Activated CD4-positive, alpha-beta T cell treated with anti-CD3 and anti-CD28 coated beads, Interleukin-2, amount 10 ng/mL, durations not matched to agents 24 days and 14 days (primary cell): ENCODE results near the gene CYTH1. TPM values are rescaled to one million over a fixed set of nuclear protein-coding genes. Genes with fewer than 3 reads are reported as not detected.

Experiments used
- DNase-seq: peaks from one replicate; pipeline ENCODE4 v3.0.0; 2022
- H3K27ac Mint-ChIP-seq: one replicate; pipeline ENCODE4 v1.8.0; 2022; ENCODE audit warnings: mild to moderate bottlenecking, mixed read lengths
- H3K27me3 Mint-ChIP-seq: one replicate; pipeline ENCODE4 v1.8.0; 2022; ENCODE audit warnings: mixed read lengths
- H3K36me3 Mint-ChIP-seq: one replicate; pipeline ENCODE4 v1.8.0; 2022; ENCODE audit warnings: low read depth, mild to moderate bottlenecking, mixed read lengths
- H3K4me1 Mint-ChIP-seq: one replicate; pipeline ENCODE4 v1.8.0; 2021; ENCODE audit warnings: mixed read lengths
- H3K4me3 Mint-ChIP-seq: one replicate; pipeline ENCODE4 v1.8.0; 2022; ENCODE audit warnings: mild to moderate bottlenecking, moderate library complexity, mixed read lengths
- H3K9me3 Mint-ChIP-seq: one replicate; pipeline ENCODE4 v1.8.0; 2021; ENCODE audit warnings: mixed read lengths
- intact Hi-C: fragments of 100-400 bp; cut with micrococcal nuclease; formaldehyde crosslinking; loops from one replicate; pipeline ENCODE4 v1.15.1; 2023
- total RNA-seq: library from RNA; stranded (reverse); gene quantifications from 2 replicates; pipeline ENCODE4 v1.2.3, GENCODE V29; 2022

Gene CYTH1
- total RNA-seq, 1 donor from 2014 or later, result 126 TPM

- intact Hi-C loops, result loop anchor here (5.0 kb wide), 1 partner anchor 38 kb away; no protein-coding TSS in a partner anchor
- peaks cover 28% of the 10 kb centered on the region for H3K36me3 Mint-ChIP-seq
- no peak for DNase-seq
- peaks cover 84% of the 10 kb centered on the region for H3K4me1 Mint-ChIP-seq
- no peaks in the 10 kb centered on the region for H3K9me3 Mint-ChIP-seq
- H3K27ac Mint-ChIP-seq, result peak overlapping the region; percentile 70
- H3K27me3 Mint-ChIP-seq, result no peaks in the 10 kb centered on the region
- H3K4me3 Mint-ChIP-seq, result peak overlapping the region; percentile 18
Measured at GRCh38 chr17:78739331-78739931, 42.6 kb downstream of the CYTH1 start.

GRCh38 chr17:78738698-78739097 lies 43.4 kb downstream of the CYTH1 start:
- H3K4me1 Mint-ChIP-seq, result peaks cover 80% of the 10 kb centered on the region
- intact Hi-C loops, result loop anchor here (5.0 kb wide), 1 partner anchor 39 kb away; no protein-coding TSS in a partner anchor
- H3K9me3 Mint-ChIP-seq, result no peaks in the 10 kb centered on the region
- no peaks in the 10 kb centered on the region for H3K27me3 Mint-ChIP-seq
- H3K36me3 Mint-ChIP-seq, result peaks cover 22% of the 10 kb centered on the region
- H3K27ac Mint-ChIP-seq, result peak overlapping the region; percentile 70
- no peak for DNase-seq
- H3K4me3 Mint-ChIP-seq, result no peak overlapping the region

DNA sequence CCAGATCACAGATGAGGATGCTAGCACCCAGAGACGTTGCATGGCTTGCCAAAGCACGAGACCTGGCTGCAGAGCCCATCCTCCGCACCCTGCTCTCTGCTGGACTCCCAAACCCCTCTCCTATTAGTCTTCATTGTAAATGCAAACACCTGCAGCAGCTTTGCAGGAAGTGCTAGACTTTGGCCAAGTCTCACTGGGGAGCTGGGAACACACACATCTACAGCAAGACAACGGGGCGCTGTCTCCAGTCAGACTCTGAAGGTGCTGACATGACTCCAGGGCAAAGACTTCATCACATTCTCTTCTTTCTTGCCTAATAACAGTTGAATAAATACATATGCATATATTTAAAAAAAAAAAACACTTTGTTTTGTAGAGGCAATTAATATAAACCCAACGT lies 43.8 kb downstream of the CYTH1 start:
- intact Hi-C loops, result loop anchor here (5.0 kb wide), 1 partner anchor 39 kb away; no protein-coding TSS in a partner anchor
- Mint-ChIP-seq H3K9me3 (no peaks in the 10 kb centered on the region), H3K4me1 (peaks cover 81% of the 10 kb centered on the region), H3K4me3 (peak overlapping the region; percentile 88), H3K27ac (peak overlapping the region; percentile 64), H3K27me3 (no peaks in the 10 kb centered on the region), H3K36me3 (peaks cover 19% of the 10 kb centered on the region)
- no peak for DNase-seq

- Mint-ChIP-seq H3K4me1 (peaks cover 80% of the 10 kb centered on the region), H3K4me3 (peak overlapping the region; percentile 88), H3K36me3 (peaks cover 14% of the 10 kb centered on the region), H3K27me3 (no peaks in the 10 kb centered on the region), H3K9me3 (no peaks in the 10 kb centered on the region), H3K27ac (peak overlapping the region; percentile 90)
- DNase-seq, result no peak
- intact Hi-C loops, result loop anchor here (2.0 to 5.0 kb wide), 2 partner anchors 29 to 40 kb away; no protein-coding TSS in a partner anchor
Measured at GRCh38 chr17:78737332-78737731, 44.7 kb downstream of the CYTH1 start.

DNA sequence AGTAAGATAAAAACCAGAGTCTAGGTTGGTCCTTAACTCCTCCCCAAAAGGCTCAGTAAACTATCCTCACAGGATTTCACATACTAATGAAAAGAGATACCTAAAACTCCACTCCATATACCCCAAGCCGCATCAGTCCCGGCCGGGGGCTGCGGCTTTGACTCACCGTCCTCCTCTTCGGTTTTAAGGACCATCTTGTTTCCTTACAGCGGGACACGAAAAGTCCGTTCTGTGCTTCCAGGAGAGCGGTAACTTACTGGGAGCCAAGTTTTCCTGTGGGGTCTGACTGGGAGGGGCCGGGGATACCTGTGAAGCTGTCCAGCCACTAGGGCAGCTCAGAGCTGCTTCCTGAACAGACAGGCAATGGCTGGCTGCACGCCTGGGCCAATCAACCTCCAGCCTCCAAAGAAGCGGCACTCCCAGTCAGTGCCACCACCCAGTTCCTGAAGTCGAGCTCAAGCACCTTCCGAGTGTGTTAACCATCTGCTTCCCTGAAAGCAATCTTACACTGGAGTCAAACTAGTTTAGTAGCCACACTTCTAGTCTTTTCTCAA lies 45.5 kb downstream of the CYTH1 start:
- DNase-seq, result peak; percentile 91
- Mint-ChIP-seq H3K27me3 (no peaks in the 10 kb centered on the region), H3K27ac (peak overlapping the region; percentile 90), H3K9me3 (no peaks in the 10 kb centered on the region), H3K4me3 (peak overlapping the region; percentile 88), H3K36me3 (peaks cover 16% of the 10 kb centered on the region), H3K4me1 (peaks cover 80% of the 10 kb centered on the region)
- intact Hi-C loops, result loop anchor here (1.0 to 5.0 kb wide), 4 partner anchors 9 to 41 kb away; no protein-coding TSS in a partner anchor

DNA sequence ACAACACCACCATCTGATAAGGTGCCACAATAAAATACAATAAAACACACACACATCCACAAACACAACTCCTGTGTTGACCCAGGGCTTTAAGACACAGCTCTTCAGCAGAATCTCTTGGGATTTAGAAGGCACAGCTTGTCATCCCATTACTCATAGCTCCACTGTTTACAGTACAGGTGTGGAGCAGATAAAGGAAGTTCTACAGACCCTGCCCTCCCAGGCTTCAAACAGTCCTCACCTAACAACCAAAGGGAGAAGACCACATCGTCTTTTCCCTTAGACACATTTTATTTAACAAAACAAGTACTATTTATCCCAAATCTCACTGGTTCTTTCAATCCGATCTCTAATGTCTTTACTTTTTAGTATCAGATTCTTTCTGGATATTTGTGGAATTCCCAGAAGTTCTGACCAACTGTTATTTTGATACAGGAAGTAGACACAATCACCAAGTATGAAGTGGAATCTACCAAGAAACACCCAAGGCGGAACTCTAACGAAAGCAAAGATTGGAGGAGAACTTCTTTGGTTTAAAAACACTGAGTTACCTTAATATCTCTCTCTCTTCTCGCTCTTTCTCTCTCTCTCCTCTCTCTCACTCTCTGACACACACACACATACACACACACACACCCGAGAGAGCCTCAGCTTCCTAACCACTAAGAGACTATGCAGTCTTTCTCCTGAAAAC lies 46.1 kb downstream of the CYTH1 start:
- Mint-ChIP-seq H3K27me3 (no peaks in the 10 kb centered on the region), H3K36me3 (peaks cover 17% of the 10 kb centered on the region), H3K27ac (peak overlapping the region; percentile 90), H3K9me3 (no peaks in the 10 kb centered on the region), H3K4me1 (peaks cover 80% of the 10 kb centered on the region), H3K4me3 (peak overlapping the region; percentile 88)
- DNase-seq, result peak; percentile 80
- intact Hi-C loops, result loop anchor here (1.0 to 5.0 kb wide), 5 partner anchors 9 to 41 kb away; no protein-coding TSS in a partner anchor

GRCh38 chr17:78734793-78735641 lies 47.1 kb downstream of the CYTH1 start:
- no peaks in the 10 kb centered on the region for H3K9me3 Mint-ChIP-seq
- no peaks in the 10 kb centered on the region for H3K27me3 Mint-ChIP-seq
- no peak for DNase-seq
- intact Hi-C loops, result loop anchor here (1.0 to 5.0 kb wide), 2 partner anchors 13 to 42 kb away; no protein-coding TSS in a partner anchor
- H3K4me3 Mint-ChIP-seq, result peak overlapping the region; percentile 88
- peak overlapping the region; percentile 90 for H3K27ac Mint-ChIP-seq
- H3K36me3 Mint-ChIP-seq, result peaks cover 13% of the 10 kb centered on the region
- H3K4me1 Mint-ChIP-seq, result peaks cover 77% of the 10 kb centered on the region

- H3K27me3 Mint-ChIP-seq, result no peaks in the 10 kb centered on the region
- intact Hi-C loops, result no loop called here
- no peak overlapping the region for H3K4me3 Mint-ChIP-seq
- peak overlapping the region; percentile 73 for H3K27ac Mint-ChIP-seq
- peaks cover 7% of the 10 kb centered on the region for H3K36me3 Mint-ChIP-seq
- H3K4me1 Mint-ChIP-seq, result peaks cover 72% of the 10 kb centered on the region
- DNase-seq, result no peak
- H3K9me3 Mint-ChIP-seq, result no peaks in the 10 kb centered on the region
Measured at GRCh38 chr17:78732354-78732753, 49.7 kb downstream of the CYTH1 start.

- H3K4me3 Mint-ChIP-seq, result no peak overlapping the region
- intact Hi-C loops, result no loop called here
- peaks cover 7% of the 10 kb centered on the region for H3K36me3 Mint-ChIP-seq
- H3K9me3 Mint-ChIP-seq, result no peaks in the 10 kb centered on the region
- DNase-seq, result no peak
- peak overlapping the region; percentile 73 for H3K27ac Mint-ChIP-seq
- no peaks in the 10 kb centered on the region for H3K27me3 Mint-ChIP-seq
- H3K4me1 Mint-ChIP-seq, result peaks cover 73% of the 10 kb centered on the region
Measured at GRCh38 chr17:78731904-78732303, 50.2 kb downstream of the CYTH1 start.

DNA sequence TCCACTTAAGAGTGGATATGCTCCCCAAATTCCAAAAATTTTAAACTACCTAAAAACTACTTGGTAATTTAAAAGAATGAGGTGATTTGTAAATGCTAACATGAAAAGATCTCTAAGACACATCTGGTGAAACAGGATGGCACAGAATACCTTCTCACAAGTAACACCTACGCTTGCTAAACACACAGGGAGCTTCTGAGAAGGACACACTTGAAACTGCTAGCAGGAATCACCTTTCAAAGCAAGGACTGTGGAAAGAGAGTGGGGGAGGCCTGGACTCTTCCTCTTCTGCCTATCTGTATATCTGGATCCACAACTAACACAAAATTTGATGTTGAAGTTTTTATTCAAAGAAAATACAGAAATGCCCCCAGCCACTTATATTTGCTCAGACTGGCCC lies 52.4 kb downstream of the CYTH1 start:
- intact Hi-C loops, result loop anchor here (2.0 kb wide), 1 partner anchor 15 kb away; no protein-coding TSS in a partner anchor
- peaks cover 74% of the 10 kb centered on the region for H3K4me1 Mint-ChIP-seq
- H3K27ac Mint-ChIP-seq, result peak overlapping the region; percentile 77

GRCh38 chr17:78728495-78728894 lies 53.6 kb downstream of the CYTH1 start:
- Mint-ChIP-seq H3K27ac (no peak overlapping the region), H3K4me3 (no peak overlapping the region), H3K36me3 (peaks cover 10% of the 10 kb centered on the region), H3K27me3 (no peaks in the 10 kb centered on the region), H3K9me3 (no peaks in the 10 kb centered on the region), H3K4me1 (peaks cover 80% of the 10 kb centered on the region)
- intact Hi-C loops, result loop anchor here (2.0 kb wide), 1 partner anchor 14 kb away; no protein-coding TSS in a partner anchor
- no peak for DNase-seq

More for the DNA sequence above, 52.4 kb downstream of the CYTH1 start:
- no peak for DNase-seq
- Mint-ChIP-seq H3K4me3 (peak overlapping the region; percentile 27), H3K36me3 (peaks cover 10% of the 10 kb centered on the region), H3K9me3 (no peaks in the 10 kb centered on the region), H3K27me3 (no peaks in the 10 kb centered on the region)

- H3K36me3 Mint-ChIP-seq, result peaks cover 10% of the 10 kb centered on the region
- no peaks in the 10 kb centered on the region for H3K9me3 Mint-ChIP-seq
- peak overlapping the region; percentile 65 for H3K4me3 Mint-ChIP-seq
- intact Hi-C loops, result loop anchor here (2.0 kb wide), 1 partner anchor 13 kb away; no protein-coding TSS in a partner anchor
- peak overlapping the region; percentile 52 for H3K27ac Mint-ChIP-seq
- H3K4me1 Mint-ChIP-seq, result peaks cover 82% of the 10 kb centered on the region
- no peak for DNase-seq
- no peaks in the 10 kb centered on the region for H3K27me3 Mint-ChIP-seq
Measured at GRCh38 chr17:78727476-78728229, 54.4 kb downstream of the CYTH1 start.
